ENCODE measurements around the gene BMP5.

DNA sequence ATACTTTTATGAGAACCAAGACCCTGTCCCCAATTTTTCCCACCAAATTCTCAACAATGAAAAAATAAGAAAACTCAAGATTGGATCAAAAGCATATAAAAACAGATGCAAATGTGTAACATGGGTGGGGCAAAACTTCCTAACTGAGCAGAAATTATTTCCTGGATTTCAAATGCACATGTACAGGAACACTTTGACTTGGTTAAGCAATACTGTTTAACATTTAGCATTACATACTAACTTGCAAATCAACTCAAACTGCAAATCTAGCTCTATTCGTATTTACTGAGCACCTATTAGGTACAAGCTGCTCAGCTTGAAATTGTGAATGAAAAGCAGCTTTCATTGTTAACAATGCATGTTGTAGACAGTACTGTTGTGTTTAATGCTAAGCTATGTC lies 40.2 kb downstream of the BMP5 start:
- TF ChIP-seq, protein P1, sequence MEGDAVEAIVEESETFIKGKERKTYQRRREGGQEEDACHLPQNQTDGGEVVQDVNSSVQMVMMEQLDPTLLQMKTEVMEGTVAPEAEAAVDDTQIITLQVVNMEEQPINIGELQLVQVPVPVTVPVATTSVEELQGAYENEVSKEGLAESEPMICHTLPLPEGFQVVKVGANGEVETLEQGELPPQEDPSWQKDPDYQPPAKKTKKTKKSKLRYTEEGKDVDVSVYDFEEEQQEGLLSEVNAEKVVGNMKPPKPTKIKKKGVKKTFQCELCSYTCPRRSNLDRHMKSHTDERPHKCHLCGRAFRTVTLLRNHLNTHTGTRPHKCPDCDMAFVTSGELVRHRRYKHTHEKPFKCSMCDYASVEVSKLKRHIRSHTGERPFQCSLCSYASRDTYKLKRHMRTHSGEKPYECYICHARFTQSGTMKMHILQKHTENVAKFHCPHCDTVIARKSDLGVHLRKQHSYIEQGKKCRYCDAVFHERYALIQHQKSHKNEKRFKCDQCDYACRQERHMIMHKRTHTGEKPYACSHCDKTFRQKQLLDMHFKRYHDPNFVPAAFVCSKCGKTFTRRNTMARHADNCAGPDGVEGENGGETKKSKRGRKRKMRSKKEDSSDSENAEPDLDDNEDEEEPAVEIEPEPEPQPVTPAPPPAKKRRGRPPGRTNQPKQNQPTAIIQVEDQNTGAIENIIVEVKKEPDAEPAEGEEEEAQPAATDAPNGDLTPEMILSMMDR (conservative IDR thresholded peaks at IDR 0.05; ENCODE audit: low read length), result no peak
- no peak for TF ChIP-seq EZH2phosphoT487 (IDR thresholded peaks at IDR 0.05; ENCODE audit: borderline replicate concordance)
